Thoracic aorta endothelial cell (primary cell): ENCODE data around the gene GFOD2. TPM values are rescaled to one million over a fixed set of nuclear protein-coding genes. Genes with fewer than 3 reads are reported as not detected.

Experiments
- total RNA-seq: library from RNA; depleted of rRNA; stranded (reverse); fragments of >200 nt; gene quantifications from 2 replicates; pipeline ENCODE4 v1.2.3, GENCODE V29; 2012

GFOD2 gene
- total RNA-seq = 33.9 and 35.1 TPM in 2 replicates

GRCh38 chr16:67719048-67719777 is at the start of gene GFOD2:
TSS of gene GFOD2 (minus strand) at chr16:67719316. CDS start at chr16:67685715, 33,601 bp downstream.

GRCh38 chr16:67666559-67667452 is 52.3 kb downstream of the GFOD2 start, which contains the start of the genes C16orf86 and ENKD1:
TSS of gene C16orf86 (plus strand) at chr16:67666814. CDS start at chr16:67666971, 157 bp downstream.
TSS of gene ENKD1 (minus strand) at chr16:67666750. CDS start at chr16:67666442, 308 bp downstream.

GRCh38 chr16:67660564-67661028 is 58.5 kb downstream of the GFOD2 start, which contains the start of gene PARD6A:
TSS of gene PARD6A (plus strand) at chr16:67660960. CDS start at chr16:67661039, 79 bp downstream.

GRCh38 chr16:67659675-67660563 is 59.2 kb downstream of the GFOD2 start, which contains the start of gene ACD:
TSS of gene ACD (minus strand) at chr16:67660260. CDS start at chr16:67660220, 40 bp downstream.

Other genes starting within 250 kb of the GFOD2 start
- 80.5 and 92.9 TPM in 2 replicates for gene ATP6V0D1, start 238.2 kb downstream of the GFOD2 start, total RNA-seq
- not detected in 2 replicates for gene AGRP, start 235.8 kb downstream of the GFOD2 start, total RNA-seq
- 92.2 and 93.4 TPM in 2 replicates for gene RIPOR1, start 190.5 kb downstream of the GFOD2 start, total RNA-seq
- 51.0 and 51.2 TPM in 2 replicates for gene CTCF, start 156.8 kb downstream of the GFOD2 start, total RNA-seq
- 0.86 and 1.2 TPM in 2 replicates for gene CARMIL2, start 74.2 kb downstream of the GFOD2 start, total RNA-seq
- 19.1 and 27.1 TPM in 2 replicates for gene ACD, start 59.1 kb downstream of the GFOD2 start, total RNA-seq
- 2.7 and 3.3 TPM in 2 replicates for gene PARD6A, start 58.4 kb downstream of the GFOD2 start, total RNA-seq
- gene ENKD1, start 52.6 kb downstream of the GFOD2 start, total RNA-seq = 8.2 and 11.7 TPM in 2 replicates
- gene C16orf86, start 52.5 kb downstream of the GFOD2 start, total RNA-seq = 1.1 and 2.0 TPM in 2 replicates
- 9.7 and 12.0 TPM in 2 replicates for gene RANBP10, start 87.2 kb upstream of the GFOD2 start, total RNA-seq
- gene TSNAXIP1, start 87.6 kb upstream of the GFOD2 start, total RNA-seq = 0.13 and 0.14 TPM in 2 replicates
- gene THAP11, start 123.0 kb upstream of the GFOD2 start, total RNA-seq = 21.8 and 27.1 TPM in 2 replicates
- 217 and 277 TPM in 2 replicates for gene NUTF2, start 127.6 kb upstream of the GFOD2 start, total RNA-seq
- 29.0 and 31.2 TPM in 2 replicates for gene CENPT, start 128.4 kb upstream of the GFOD2 start, total RNA-seq
- 62.9 and 64.6 TPM in 2 replicates for gene EDC4, start 153.7 kb upstream of the GFOD2 start, total RNA-seq
- 0.66 TPM in 1 of 2 replicates, not detected in the other for gene NRN1L, start 165.6 kb upstream of the GFOD2 start, total RNA-seq
- 13.6 and 16.9 TPM in 2 replicates for gene PSKH1, start 173.9 kb upstream of the GFOD2 start, total RNA-seq
- 0.57 TPM in 1 of 2 replicates, not detected in the other for gene CTRL, start 212.5 kb upstream of the GFOD2 start, total RNA-seq
- gene PSMB10, start 217.5 kb upstream of the GFOD2 start, total RNA-seq = 22.0 and 25.1 TPM in 2 replicates
- 4.3 and 5.0 TPM in 2 replicates for gene LCAT, start 224.8 kb upstream of the GFOD2 start, total RNA-seq
- gene SLC12A4, start 249.3 kb upstream of the GFOD2 start, total RNA-seq = 47.2 and 53.5 TPM in 2 replicates